Measurements from ENCODE around the gene CREG2.

DNA sequence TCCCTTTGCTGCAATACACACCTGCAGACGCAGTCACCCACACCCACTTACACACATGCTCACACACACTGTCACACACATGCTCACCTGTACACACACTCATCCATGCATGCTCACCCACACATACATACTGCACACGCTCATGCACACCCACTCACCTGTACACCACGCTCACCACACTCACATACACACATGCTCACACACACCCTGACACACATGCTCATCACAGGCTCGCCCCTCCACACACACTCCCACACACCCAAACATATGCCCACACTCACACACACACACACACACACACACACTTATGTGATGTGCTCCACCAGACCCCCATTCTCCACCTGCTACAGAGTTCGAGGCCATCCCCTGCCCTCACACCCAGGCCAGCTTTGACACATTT is 22.8 kb upstream of the CREG2 start:
- TF ChIP-seq, protein P1, sequence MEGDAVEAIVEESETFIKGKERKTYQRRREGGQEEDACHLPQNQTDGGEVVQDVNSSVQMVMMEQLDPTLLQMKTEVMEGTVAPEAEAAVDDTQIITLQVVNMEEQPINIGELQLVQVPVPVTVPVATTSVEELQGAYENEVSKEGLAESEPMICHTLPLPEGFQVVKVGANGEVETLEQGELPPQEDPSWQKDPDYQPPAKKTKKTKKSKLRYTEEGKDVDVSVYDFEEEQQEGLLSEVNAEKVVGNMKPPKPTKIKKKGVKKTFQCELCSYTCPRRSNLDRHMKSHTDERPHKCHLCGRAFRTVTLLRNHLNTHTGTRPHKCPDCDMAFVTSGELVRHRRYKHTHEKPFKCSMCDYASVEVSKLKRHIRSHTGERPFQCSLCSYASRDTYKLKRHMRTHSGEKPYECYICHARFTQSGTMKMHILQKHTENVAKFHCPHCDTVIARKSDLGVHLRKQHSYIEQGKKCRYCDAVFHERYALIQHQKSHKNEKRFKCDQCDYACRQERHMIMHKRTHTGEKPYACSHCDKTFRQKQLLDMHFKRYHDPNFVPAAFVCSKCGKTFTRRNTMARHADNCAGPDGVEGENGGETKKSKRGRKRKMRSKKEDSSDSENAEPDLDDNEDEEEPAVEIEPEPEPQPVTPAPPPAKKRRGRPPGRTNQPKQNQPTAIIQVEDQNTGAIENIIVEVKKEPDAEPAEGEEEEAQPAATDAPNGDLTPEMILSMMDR (IDR thresholded peaks at IDR 0.05), result no peak
- no peak for TF ChIP-seq POLR2A (IDR thresholded peaks at IDR 0.05)

Data from esophagus squamous epithelium (tissue), 4 donors.